ENCODE results near the gene DGAT2. TPM values are rescaled to one million over a fixed set of nuclear protein-coding genes. Genes with fewer than 3 reads are reported as not detected.

DGAT2 gene
- total RNA-seq, 4 donors from 2014 or later, result 2.1 to 4.9 (median 4.1) TPM

DNA sequence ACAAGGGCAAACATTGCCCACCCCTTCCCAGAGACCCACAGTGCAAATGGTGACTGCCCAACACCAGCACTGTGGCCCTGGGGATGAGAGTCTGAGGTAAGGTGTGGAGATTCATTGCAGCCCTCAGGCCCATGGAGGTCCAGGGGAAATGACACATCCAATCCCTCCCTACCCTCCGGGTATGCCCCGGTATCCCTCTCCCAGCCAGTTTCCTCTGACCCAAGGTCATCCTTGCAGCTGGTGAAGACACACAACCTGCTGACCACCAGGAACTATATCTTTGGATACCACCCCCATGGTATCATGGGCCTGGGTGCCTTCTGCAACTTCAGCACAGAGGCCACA is 27.5 kb downstream of the DGAT2 start:
- no peaks in the 10 kb centered on the region for H3K9me3 ChIP-seq
- intact Hi-C loops (cut with DNase I; ENCODE audit: low total_unique reads) (no loop called here), in situ Hi-C loops (cut with MboI; ENCODE audit: low sequenced_read_pairs in 4 of 4) (loop anchor here in 1 of 4 donors (25.0 kb wide), 1 partner anchor 366 kb away; no protein-coding TSS in a partner anchor)
- DNase-seq (no peak), ATAC-seq (no peak)
- H3K36me3 ChIP-seq, result no peaks in the 10 kb centered on the region
- H3K27me3 ChIP-seq, result no peaks in the 10 kb centered on the region
- no peak overlapping the region for H3K27ac ChIP-seq
- no peak for TF ChIP-seq POLR2A (IDR thresholded peaks at IDR 0.05)
- TF ChIP-seq, protein P1, sequence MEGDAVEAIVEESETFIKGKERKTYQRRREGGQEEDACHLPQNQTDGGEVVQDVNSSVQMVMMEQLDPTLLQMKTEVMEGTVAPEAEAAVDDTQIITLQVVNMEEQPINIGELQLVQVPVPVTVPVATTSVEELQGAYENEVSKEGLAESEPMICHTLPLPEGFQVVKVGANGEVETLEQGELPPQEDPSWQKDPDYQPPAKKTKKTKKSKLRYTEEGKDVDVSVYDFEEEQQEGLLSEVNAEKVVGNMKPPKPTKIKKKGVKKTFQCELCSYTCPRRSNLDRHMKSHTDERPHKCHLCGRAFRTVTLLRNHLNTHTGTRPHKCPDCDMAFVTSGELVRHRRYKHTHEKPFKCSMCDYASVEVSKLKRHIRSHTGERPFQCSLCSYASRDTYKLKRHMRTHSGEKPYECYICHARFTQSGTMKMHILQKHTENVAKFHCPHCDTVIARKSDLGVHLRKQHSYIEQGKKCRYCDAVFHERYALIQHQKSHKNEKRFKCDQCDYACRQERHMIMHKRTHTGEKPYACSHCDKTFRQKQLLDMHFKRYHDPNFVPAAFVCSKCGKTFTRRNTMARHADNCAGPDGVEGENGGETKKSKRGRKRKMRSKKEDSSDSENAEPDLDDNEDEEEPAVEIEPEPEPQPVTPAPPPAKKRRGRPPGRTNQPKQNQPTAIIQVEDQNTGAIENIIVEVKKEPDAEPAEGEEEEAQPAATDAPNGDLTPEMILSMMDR (IDR thresholded peaks at IDR 0.05 in 4 of 5, conservative IDR thresholded peaks at IDR 0.05 in 1 of 5), result no peak
- H3K4me3 ChIP-seq, result no peak overlapping the region
- H3K4me1 ChIP-seq, result no peaks in the 10 kb centered on the region

DNA sequence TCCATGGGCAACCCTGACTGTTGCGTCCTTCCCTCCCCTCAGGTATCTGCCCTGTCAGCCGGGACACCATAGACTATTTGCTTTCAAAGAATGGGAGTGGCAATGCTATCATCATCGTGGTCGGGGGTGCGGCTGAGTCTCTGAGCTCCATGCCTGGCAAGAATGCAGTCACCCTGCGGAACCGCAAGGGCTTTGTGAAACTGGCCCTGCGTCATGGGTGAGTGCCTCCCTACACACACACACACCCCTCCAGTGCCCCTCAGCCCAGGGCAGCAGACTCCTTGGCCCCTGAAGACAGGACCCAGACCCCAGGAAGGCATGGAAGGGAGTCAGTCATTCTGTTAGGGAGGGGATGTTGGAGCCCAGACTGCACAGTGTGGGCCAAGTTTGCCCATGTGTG is 28.5 kb downstream of the DGAT2 start:
- Histone ChIP-seq H3K36me3 (no peaks in the 10 kb centered on the region), H3K9me3 (no peaks in the 10 kb centered on the region), H3K4me3 (no peak overlapping the region), H3K27ac (no peak overlapping the region), H3K4me1 (no peaks in the 10 kb centered on the region), H3K27me3 (no peaks in the 10 kb centered on the region)
- DNase-seq (no peak), ATAC-seq (no peak)
- TF ChIP-seq, protein P1 (IDR thresholded peaks at IDR 0.05 in 4 of 5, conservative IDR thresholded peaks at IDR 0.05 in 1 of 5), result no peak
- no peak for TF ChIP-seq POLR2A (IDR thresholded peaks at IDR 0.05)
- in situ Hi-C loops (cut with MboI; ENCODE audit: low sequenced_read_pairs in 4 of 4), result loop anchor here in 1 of 4 donors (25.0 kb wide), 1 partner anchor 365 kb away; no protein-coding TSS in a partner anchor
- intact Hi-C loops (cut with DNase I; ENCODE audit: low total_unique reads), result no loop called here

DNA sequence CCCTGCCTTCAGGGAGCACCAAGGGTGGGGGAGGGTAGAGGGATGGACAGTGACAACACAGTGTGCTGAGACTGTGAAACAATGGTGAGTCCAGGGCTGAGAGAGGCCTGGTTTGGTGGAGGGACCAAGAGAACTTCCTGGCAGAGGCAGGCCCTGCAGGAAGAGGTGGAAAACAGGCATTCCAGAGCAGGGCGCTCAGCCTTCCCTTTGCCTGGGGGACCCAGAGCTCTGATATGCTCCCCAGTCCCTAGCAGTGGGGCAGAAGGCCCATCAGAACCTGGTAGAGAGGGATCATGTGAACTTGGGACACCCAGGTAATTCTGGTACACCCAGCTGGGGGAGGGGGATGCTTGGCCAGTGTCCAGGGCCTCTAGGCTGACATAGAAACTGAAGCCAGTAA is 29.2 kb downstream of the DGAT2 start:
- Histone ChIP-seq H3K4me3 (no peak overlapping the region), H3K27ac (no peak overlapping the region), H3K4me1 (no peaks in the 10 kb centered on the region), H3K27me3 (no peaks in the 10 kb centered on the region), H3K36me3 (no peaks in the 10 kb centered on the region), H3K9me3 (no peaks in the 10 kb centered on the region)
- in situ Hi-C loops (cut with MboI; ENCODE audit: low sequenced_read_pairs in 4 of 4), result loop anchor here in 1 of 4 donors (25.0 kb wide), 1 partner anchor 365 kb away; no protein-coding TSS in a partner anchor
- TF ChIP-seq, protein P1 (IDR thresholded peaks at IDR 0.05 in 4 of 5, conservative IDR thresholded peaks at IDR 0.05 in 1 of 5), result no peak
- no peak for TF ChIP-seq POLR2A (IDR thresholded peaks at IDR 0.05)
- ATAC-seq, result no peak
- DNase-seq, result no peak
- intact Hi-C loops (cut with DNase I; ENCODE audit: low total_unique reads), result no loop called here

DNA sequence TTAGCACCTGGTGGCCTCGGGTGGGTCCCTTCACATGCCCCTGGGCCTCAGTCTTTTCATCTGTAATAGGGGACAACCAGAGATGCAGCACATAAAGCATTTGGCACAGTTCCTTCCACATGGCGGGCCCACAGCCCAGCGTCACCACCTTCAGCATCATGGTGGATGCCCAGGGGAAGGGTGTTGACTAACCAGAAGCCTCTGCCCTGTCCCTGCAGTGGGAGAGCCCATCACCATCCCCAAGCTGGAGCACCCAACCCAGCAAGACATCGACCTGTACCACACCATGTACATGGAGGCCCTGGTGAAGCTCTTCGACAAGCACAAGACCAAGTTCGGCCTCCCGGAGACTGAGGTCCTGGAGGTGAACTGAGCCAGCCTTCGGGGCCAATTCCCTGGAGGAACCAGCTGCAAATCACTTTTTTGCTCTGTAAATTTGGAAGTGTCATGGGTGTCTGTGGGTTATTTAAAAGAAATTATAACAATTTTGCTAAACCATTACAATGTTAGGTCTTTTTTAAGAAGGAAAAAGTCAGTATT is 31.6 kb downstream of the DGAT2 start:
- intact Hi-C loops (cut with DNase I; ENCODE audit: low total_unique reads), result no loop called here
- Histone ChIP-seq H3K27me3 (no peaks in the 10 kb centered on the region), H3K27ac (no peak overlapping the region), H3K9me3 (no peaks in the 10 kb centered on the region), H3K4me1 (no peaks in the 10 kb centered on the region), H3K36me3 (no peaks in the 10 kb centered on the region), H3K4me3 (no peak overlapping the region)
- TF ChIP-seq, protein P1 (IDR thresholded peaks at IDR 0.05 in 4 of 5, conservative IDR thresholded peaks at IDR 0.05 in 1 of 5), result no peak
- no peak for TF ChIP-seq POLR2A (IDR thresholded peaks at IDR 0.05)
- no peak for ATAC-seq
- no peak for DNase-seq
- in situ Hi-C loops (cut with MboI; ENCODE audit: low sequenced_read_pairs in 4 of 4), result loop anchor here in 3 of 4 donors (5.0 to 10.0 kb wide), 3 partner anchors 65 to 355 kb away; no protein-coding TSS in a partner anchor

Data from gastrocnemius medialis (tissue), 4 donors.